LNCaP clone FGC (cell line): Measurements from ENCODE around the gene UBE2D3.
A peak's percentile ranks its signal among the peaks of the same experiment; 100 is the strongest.
"Not testable (repeated sequence)": the region's sequence is repeated elsewhere in the genome, so short reads cannot be mapped to it uniquely, and the experiment has no call there.

ENCODE experiments used
- DNase-seq: peaks from one replicate; pipeline ENCODE4 v3.0.0-alpha.2; 2011; ENCODE audit warnings: low read depth
- H3K4me3 ChIP-seq: 2 replicates; pipeline ENCODE4 v1.5.1; 2011; ENCODE audit warnings: mild to moderate bottlenecking, low read depth, low read length, control low read depth
- CTCF ChIP-seq: IDR thresholded peaks from 2 replicates; pipeline ENCODE4 v1.5.1; 2012; ENCODE audit warnings: mild to moderate bottlenecking; ENCODE audit not compliant: control insufficient read depth, insufficient read depth; ENCODE audit errors: extremely low read depth

UBE2D3 gene

GRCh38 chr4:102867278-102868152 is 40.2 kb upstream of the UBE2D3 start:
- DNase-seq: no peak
- H3K4me3 ChIP-seq: peak overlapping the region; percentile 57
- no peak for TF ChIP-seq CTCF

GRCh38 chr4:102865327-102865726 is 38.0 kb upstream of the UBE2D3 start:
- not testable (repeated sequence) for DNase-seq, H3K4me3 ChIP-seq

- TF ChIP-seq CTCF: no peak
These were observed 35.4 kb upstream of the UBE2D3 start for GRCh38 chr4:102862747-102863146.

GRCh38 chr4:102862016-102862415 is 34.7 kb upstream of the UBE2D3 start:
- no peak overlapping the region for H3K4me3 ChIP-seq
- DNase-seq: no peak
- no peak for TF ChIP-seq CTCF

More at GRCh38 chr4:102862747-102863146, 35.4 kb upstream of the UBE2D3 start:
- no peak for DNase-seq
- no peak overlapping the region for H3K4me3 ChIP-seq

- H3K4me3 ChIP-seq: no peak overlapping the region
- TF ChIP-seq CTCF: no peak
- DNase-seq: no peak
These were observed 33.4 kb upstream of the UBE2D3 start for GRCh38 chr4:102860611-102861324.

GRCh38 chr4:102858828-102859464 is 31.6 kb upstream of the UBE2D3 start:
- no peak for DNase-seq
- no peak for TF ChIP-seq CTCF
- H3K4me3 ChIP-seq: no peak overlapping the region

- no peak overlapping the region for H3K4me3 ChIP-seq
- DNase-seq: no peak
- TF ChIP-seq CTCF: no peak
These were observed 23.0 kb upstream of the UBE2D3 start for GRCh38 chr4:102850370-102850769.
